ENCODE data around the gene PTPRCAP.
"Not testable (repeated sequence)": the region's sequence is repeated elsewhere in the genome, so short reads cannot be mapped to it uniquely, and the experiment has no call there.

The PTPRCAP gene

GRCh38 chr11:67406420-67406968 lies 31.0 kb downstream of the PTPRCAP start:
- Mint-ChIP-seq H3K27me3 (no peaks in the 10 kb centered on the region), H3K9me3 (no peaks in the 10 kb centered on the region), H3K27ac (peak overlapping the region; percentile 97), H3K36me3 (ENCODE audit: low read depth) (peaks cover 12% of the 10 kb centered on the region), H3K4me1 (ENCODE audit: low read depth) (peaks cover 84% of the 10 kb centered on the region), H3K4me3 (peak overlapping the region; percentile 98)

- Mint-ChIP-seq H3K27me3 (no peaks in the 10 kb centered on the region), H3K27ac (peak overlapping the region; percentile 97), H3K4me3 (peak overlapping the region; percentile 98), H3K4me1 (ENCODE audit: low read depth) (peaks cover 77% of the 10 kb centered on the region), H3K9me3 (no peaks in the 10 kb centered on the region), H3K36me3 (ENCODE audit: low read depth) (peaks cover 12% of the 10 kb centered on the region)
Observed at GRCh38 chr11:67405688-67406339, 31.7 kb downstream of the PTPRCAP start.

- Mint-ChIP-seq H3K9me3 (no peaks in the 10 kb centered on the region), H3K36me3 (ENCODE audit: low read depth) (peaks cover 17% of the 10 kb centered on the region), H3K27me3 (no peaks in the 10 kb centered on the region), H3K4me1 (ENCODE audit: low read depth) (peaks cover 77% of the 10 kb centered on the region), H3K27ac (peak overlapping the region; percentile 97), H3K4me3 (peak overlapping the region; percentile 98)
Observed at GRCh38 chr11:67405196-67405567, 32.3 kb downstream of the PTPRCAP start.

GRCh38 chr11:67404515-67405195 lies 32.8 kb downstream of the PTPRCAP start:
- Mint-ChIP-seq H3K27ac (peak overlapping the region; percentile 97), H3K4me3 (peak overlapping the region; percentile 98), H3K9me3 (no peaks in the 10 kb centered on the region), H3K36me3 (ENCODE audit: low read depth) (peaks cover 18% of the 10 kb centered on the region), H3K27me3 (no peaks in the 10 kb centered on the region), H3K4me1 (ENCODE audit: low read depth) (peaks cover 76% of the 10 kb centered on the region)

GRCh38 chr11:67403085-67403484 lies 34.4 kb downstream of the PTPRCAP start:
- peak overlapping the region; percentile 98 for H3K4me3 Mint-ChIP-seq
- H3K27ac Mint-ChIP-seq: peak overlapping the region; percentile 97
- H3K27me3 Mint-ChIP-seq, H3K9me3 Mint-ChIP-seq: not testable (repeated sequence)
- H3K36me3 Mint-ChIP-seq (ENCODE audit: low read depth): peaks cover 29% of the 10 kb centered on the region
- peaks cover 76% of the 10 kb centered on the region for H3K4me1 Mint-ChIP-seq (ENCODE audit: low read depth)

GRCh38 chr11:67402192-67402839 lies 35.2 kb downstream of the PTPRCAP start:
- peak overlapping the region; percentile 97 for H3K27ac Mint-ChIP-seq
- H3K9me3 Mint-ChIP-seq, H3K27me3 Mint-ChIP-seq: not testable (repeated sequence)
- peaks cover 33% of the 10 kb centered on the region for H3K36me3 Mint-ChIP-seq (ENCODE audit: low read depth)
- peaks cover 75% of the 10 kb centered on the region for H3K4me1 Mint-ChIP-seq (ENCODE audit: low read depth)
- H3K4me3 Mint-ChIP-seq: peak overlapping the region; percentile 74

GRCh38 chr11:67401495-67402191 lies 35.8 kb downstream of the PTPRCAP start, which contains the start of gene PPP1CA:
Gene PPP1CA (minus strand): TSS chr11:67401858. CDS start chr11:67401782, 76 bp downstream.
- peak within 1 kb of the TSS; percentile 90 for H3K4me3 Mint-ChIP-seq
- H3K9me3 Mint-ChIP-seq: no peaks in the 10 kb centered on the region
- peaks cover 32% of the 10 kb centered on the region for H3K36me3 Mint-ChIP-seq (ENCODE audit: low read depth)
- H3K4me1 Mint-ChIP-seq (ENCODE audit: low read depth): peaks cover 75% of the 10 kb centered on the region
- no peaks in the 10 kb centered on the region for H3K27me3 Mint-ChIP-seq
- peak within 1 kb of the TSS; percentile 97 for H3K27ac Mint-ChIP-seq

- peaks cover 72% of the 10 kb centered on the region for H3K4me1 Mint-ChIP-seq (ENCODE audit: low read depth)
- H3K27ac Mint-ChIP-seq: peak overlapping the region; percentile 87
- peak overlapping the region; percentile 90 for H3K4me3 Mint-ChIP-seq
- no peaks in the 10 kb centered on the region for H3K27me3 Mint-ChIP-seq
- H3K36me3 Mint-ChIP-seq (ENCODE audit: low read depth): peaks cover 28% of the 10 kb centered on the region
- no peaks in the 10 kb centered on the region for H3K9me3 Mint-ChIP-seq
Observed at GRCh38 chr11:67400942-67401494, 36.5 kb downstream of the PTPRCAP start.

GRCh38 chr11:67400251-67400941 lies 37.1 kb downstream of the PTPRCAP start:
- Mint-ChIP-seq H3K27ac (peak overlapping the region; percentile 87), H3K27me3 (no peaks in the 10 kb centered on the region), H3K36me3 (ENCODE audit: low read depth) (peaks cover 27% of the 10 kb centered on the region), H3K4me3 (peak overlapping the region; percentile 90), H3K9me3 (no peaks in the 10 kb centered on the region), H3K4me1 (ENCODE audit: low read depth) (peaks cover 68% of the 10 kb centered on the region)

- Mint-ChIP-seq H3K36me3 (ENCODE audit: low read depth) (peaks cover 28% of the 10 kb centered on the region), H3K27ac (no peak overlapping the region), H3K4me1 (ENCODE audit: low read depth) (peaks cover 59% of the 10 kb centered on the region), H3K4me3 (peak overlapping the region; percentile 20), H3K27me3 (no peaks in the 10 kb centered on the region), H3K9me3 (no peaks in the 10 kb centered on the region)
Observed at GRCh38 chr11:67398661-67399563, 38.6 kb downstream of the PTPRCAP start.

GRCh38 chr11:67397986-67398660 lies 39.4 kb downstream of the PTPRCAP start:
- Mint-ChIP-seq H3K36me3 (ENCODE audit: low read depth) (peaks cover 32% of the 10 kb centered on the region), H3K27ac (peak overlapping the region; percentile 55), H3K4me1 (ENCODE audit: low read depth) (peaks cover 60% of the 10 kb centered on the region), H3K9me3 (no peaks in the 10 kb centered on the region), H3K27me3 (no peaks in the 10 kb centered on the region), H3K4me3 (peak overlapping the region; percentile 13)

- peak overlapping the region; percentile 13 for H3K4me3 Mint-ChIP-seq
Observed at GRCh38 chr11:67397536-67397935, 39.9 kb downstream of the PTPRCAP start.

More at GRCh38 chr11:67397536-67397935, 39.9 kb downstream of the PTPRCAP start:
- H3K27me3 Mint-ChIP-seq: no peaks in the 10 kb centered on the region
- H3K27ac Mint-ChIP-seq: peak overlapping the region; percentile 55
- H3K36me3 Mint-ChIP-seq (ENCODE audit: low read depth): peaks cover 32% of the 10 kb centered on the region
- H3K4me1 Mint-ChIP-seq (ENCODE audit: low read depth): peaks cover 60% of the 10 kb centered on the region
- H3K9me3 Mint-ChIP-seq: no peaks in the 10 kb centered on the region

All from stimulated activated naive CD8-positive, alpha-beta T cell treated with anti-CD3 and anti-CD28 coated beads, Interleukin-15, Interleukin-2, amounts not matched to agents 100 ng/mL and 50 ng/mL, for 24 hours (primary cell).